Astrocyte (in vitro differentiated cells and primary cell): ENCODE results near the gene SLCO4A1.

Experiments
- EZH2 ChIP-seq: IDR thresholded peaks from 2 replicates; pipeline ENCODE4 v1.6.1; 2012; ENCODE audit warnings: mild to moderate bottlenecking, low read length, inconsistent platforms; ENCODE audit not compliant: insufficient read depth
- TF ChIP-seq, protein P1 (sequence below): IDR thresholded peaks from 2 replicates; pipeline ENCODE4 v1.5.1; 2011; ENCODE audit warnings: low read depth, mild to moderate bottlenecking, inconsistent platforms, low read length, moderate library complexity; ENCODE audit not compliant: insufficient read depth

GRCh38 chr20:62645613-62646012 lies 3.3 kb downstream of the SLCO4A1 start:
- TF ChIP-seq, protein P1, sequence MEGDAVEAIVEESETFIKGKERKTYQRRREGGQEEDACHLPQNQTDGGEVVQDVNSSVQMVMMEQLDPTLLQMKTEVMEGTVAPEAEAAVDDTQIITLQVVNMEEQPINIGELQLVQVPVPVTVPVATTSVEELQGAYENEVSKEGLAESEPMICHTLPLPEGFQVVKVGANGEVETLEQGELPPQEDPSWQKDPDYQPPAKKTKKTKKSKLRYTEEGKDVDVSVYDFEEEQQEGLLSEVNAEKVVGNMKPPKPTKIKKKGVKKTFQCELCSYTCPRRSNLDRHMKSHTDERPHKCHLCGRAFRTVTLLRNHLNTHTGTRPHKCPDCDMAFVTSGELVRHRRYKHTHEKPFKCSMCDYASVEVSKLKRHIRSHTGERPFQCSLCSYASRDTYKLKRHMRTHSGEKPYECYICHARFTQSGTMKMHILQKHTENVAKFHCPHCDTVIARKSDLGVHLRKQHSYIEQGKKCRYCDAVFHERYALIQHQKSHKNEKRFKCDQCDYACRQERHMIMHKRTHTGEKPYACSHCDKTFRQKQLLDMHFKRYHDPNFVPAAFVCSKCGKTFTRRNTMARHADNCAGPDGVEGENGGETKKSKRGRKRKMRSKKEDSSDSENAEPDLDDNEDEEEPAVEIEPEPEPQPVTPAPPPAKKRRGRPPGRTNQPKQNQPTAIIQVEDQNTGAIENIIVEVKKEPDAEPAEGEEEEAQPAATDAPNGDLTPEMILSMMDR: no peak
- TF ChIP-seq EZH2: no peak
